DLD1 (cell line): ENCODE data around the gene STRA6.
"Not testable (repeated sequence)": the region's sequence is repeated elsewhere in the genome, so short reads cannot be mapped to it uniquely, and the experiment has no call there.

Experiments used
- in situ Hi-C: cut with HindIII; loops from 2 replicates; pipeline ENCODE4 v1.10.0; 2017; ENCODE audit warnings: low sequenced_read_pairs

Gene STRA6

GRCh38 chr15:74167891-74168331, 34.7 kb downstream of the STRA6 start:
- in situ Hi-C loops = no loop called here

- in situ Hi-C loops = no loop called here
Measured at GRCh38 chr15:74165461-74165860, 37.1 kb downstream of the STRA6 start.

GRCh38 chr15:74162195-74162536, 40.4 kb downstream of the STRA6 start:
- in situ Hi-C loops = not testable (repeated sequence)

- in situ Hi-C loops = not testable (repeated sequence)
Measured at GRCh38 chr15:74160390-74160789, 42.2 kb downstream of the STRA6 start.

GRCh38 chr15:74159773-74160172, 42.8 kb downstream of the STRA6 start:
- in situ Hi-C loops = no loop called here

- in situ Hi-C loops = no loop called here
Measured at GRCh38 chr15:74158855-74159650, 43.5 kb downstream of the STRA6 start.

GRCh38 chr15:74157868-74158827, 44.4 kb downstream of the STRA6 start:
- in situ Hi-C loops = no loop called here

- in situ Hi-C loops = no loop called here
Measured at GRCh38 chr15:74156678-74157411, 45.7 kb downstream of the STRA6 start.

- in situ Hi-C loops = no loop called here
Measured at GRCh38 chr15:74155766-74156417, 46.7 kb downstream of the STRA6 start.

- in situ Hi-C loops = no loop called here
Measured at GRCh38 chr15:74147051-74147450, 55.5 kb downstream of the STRA6 start.

GRCh38 chr15:74146277-74146800, 56.2 kb downstream of the STRA6 start:
- in situ Hi-C loops = no loop called here

GRCh38 chr15:74144153-74144775, 58.3 kb downstream of the STRA6 start:
- in situ Hi-C loops = no loop called here

- in situ Hi-C loops = no loop called here
Measured at GRCh38 chr15:74141591-74141990, 61.0 kb downstream of the STRA6 start.

- in situ Hi-C loops = no loop called here
Measured at GRCh38 chr15:74138642-74139041, 63.9 kb downstream of the STRA6 start.

GRCh38 chr15:74137537-74137894, 65.1 kb downstream of the STRA6 start:
- in situ Hi-C loops = no loop called here

- in situ Hi-C loops = no loop called here
Measured at GRCh38 chr15:74136814-74137536, 65.6 kb downstream of the STRA6 start.

- in situ Hi-C loops = no loop called here
Measured at GRCh38 chr15:74136540-74136813, 66.1 kb downstream of the STRA6 start.

GRCh38 chr15:74135041-74135565, 67.5 kb downstream of the STRA6 start:
- in situ Hi-C loops = no loop called here

GRCh38 chr15:74134387-74135027, 68.1 kb downstream of the STRA6 start:
- in situ Hi-C loops = no loop called here
